ENCODE data around the gene UBTD2.
"Not testable (repeated sequence)": the region's sequence is repeated elsewhere in the genome, so short reads cannot be mapped to it uniquely, and the experiment has no call there.

- not testable (repeated sequence) for TF ChIP-seq CTCF (conservative IDR thresholded peaks at IDR 0.05 in 1 of 2, IDR thresholded peaks at IDR 0.05 in 1 of 2; ENCODE audit: low read depth in 1 of 2, low read length in 2 of 2); EZH2 (IDR thresholded peaks at IDR 0.05; ENCODE audit: low read length, missing control alignments)
Measured at GRCh38 chr5:172287140-172287539, 3.6 kb upstream of the UBTD2 start.

Measured in fibroblast of lung (primary cell).